ENCODE results near the gene PLCB4.

The PLCB4 gene

DNA sequence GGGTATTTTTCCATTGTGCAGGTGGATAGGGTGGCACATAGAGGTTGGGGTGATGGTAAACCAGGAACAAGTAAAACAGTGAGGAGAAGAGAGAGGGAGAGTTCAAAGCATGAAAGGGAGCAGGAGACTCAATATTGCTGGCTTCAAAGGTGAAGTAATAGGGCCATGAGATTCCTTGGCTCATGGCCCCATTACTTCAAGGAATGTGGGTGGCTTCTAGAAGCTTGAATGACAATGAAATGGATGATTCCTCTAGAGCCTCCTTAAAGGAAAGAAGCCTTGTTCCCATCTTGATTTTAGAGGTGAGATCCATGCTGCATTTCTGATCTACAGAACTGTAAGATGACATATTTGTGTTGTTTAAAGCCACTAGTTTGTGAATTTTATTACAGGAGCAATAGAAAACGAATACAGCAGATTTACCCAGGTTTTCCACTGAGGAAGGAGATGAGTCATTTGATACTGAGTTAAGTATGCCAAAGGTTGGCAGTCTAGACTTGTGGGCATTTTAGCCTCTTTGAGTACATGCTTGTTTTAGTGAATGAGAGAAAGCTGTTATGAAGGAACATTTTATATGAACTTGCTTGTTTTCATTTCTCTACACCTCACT is 110.4 kb downstream of the PLCB4 start:
- no peaks in the 10 kb centered on the region for H3K36me3 ChIP-seq (ENCODE audit: insufficient read depth, low read length)
- TF ChIP-seq POLR2AphosphoS5 (IDR thresholded peaks at IDR 0.05; ENCODE audit: borderline replicate concordance, low read depth, low read length) (no peak), EZH2 (IDR thresholded peaks at IDR 0.05) (no peak), FOXP2 (optimal IDR thresholded peaks at IDR 0.05; ENCODE audit: control extremely low read depth, extremely low read length, insufficient read depth) (no peak)
- H3K4me3 ChIP-seq, result no peak overlapping the region
- no peaks in the 10 kb centered on the region for H3K9me3 ChIP-seq (ENCODE audit: low read depth, low read length)
- DNase-seq (ENCODE audit: low read depth, low spot score), result no peak
- no peak overlapping the region for H3K9ac ChIP-seq (ENCODE audit: insufficient read length)
- no peak overlapping the region for H3K27ac ChIP-seq

DNA sequence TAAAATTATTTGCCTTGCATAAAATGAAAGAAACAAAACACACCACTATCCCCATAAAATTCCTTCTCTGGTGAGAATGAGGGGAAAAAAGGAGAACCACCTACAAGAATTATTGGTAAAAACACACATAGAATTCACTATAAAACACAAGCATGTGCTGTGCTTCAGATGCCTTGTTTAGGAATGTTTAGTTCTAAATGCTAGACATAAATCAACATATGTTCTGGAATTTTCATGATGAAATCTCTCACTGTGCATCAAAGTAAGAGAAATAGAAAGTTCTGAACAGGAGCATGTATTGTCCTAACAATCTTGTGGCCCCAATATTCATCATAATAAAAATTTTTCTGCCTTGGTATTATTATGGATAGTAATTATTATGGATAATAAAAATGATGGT is 111.0 kb downstream of the PLCB4 start:
- no peak overlapping the region for H3K9ac ChIP-seq (ENCODE audit: insufficient read length)
- no peak overlapping the region for H3K27ac ChIP-seq
- H3K36me3 ChIP-seq (ENCODE audit: insufficient read depth, low read length), result no peaks in the 10 kb centered on the region
- DNase-seq (ENCODE audit: low read depth, low spot score), result no peak
- TF ChIP-seq POLR2AphosphoS5 (IDR thresholded peaks at IDR 0.05; ENCODE audit: borderline replicate concordance, low read depth, low read length), result no peak
- TF ChIP-seq FOXP2 (optimal IDR thresholded peaks at IDR 0.05; ENCODE audit: control extremely low read depth, extremely low read length, insufficient read depth), result no peak
- TF ChIP-seq EZH2 (IDR thresholded peaks at IDR 0.05), result no peak
- no peaks in the 10 kb centered on the region for H3K9me3 ChIP-seq (ENCODE audit: low read depth, low read length)
- no peak overlapping the region for H3K4me3 ChIP-seq

DNA sequence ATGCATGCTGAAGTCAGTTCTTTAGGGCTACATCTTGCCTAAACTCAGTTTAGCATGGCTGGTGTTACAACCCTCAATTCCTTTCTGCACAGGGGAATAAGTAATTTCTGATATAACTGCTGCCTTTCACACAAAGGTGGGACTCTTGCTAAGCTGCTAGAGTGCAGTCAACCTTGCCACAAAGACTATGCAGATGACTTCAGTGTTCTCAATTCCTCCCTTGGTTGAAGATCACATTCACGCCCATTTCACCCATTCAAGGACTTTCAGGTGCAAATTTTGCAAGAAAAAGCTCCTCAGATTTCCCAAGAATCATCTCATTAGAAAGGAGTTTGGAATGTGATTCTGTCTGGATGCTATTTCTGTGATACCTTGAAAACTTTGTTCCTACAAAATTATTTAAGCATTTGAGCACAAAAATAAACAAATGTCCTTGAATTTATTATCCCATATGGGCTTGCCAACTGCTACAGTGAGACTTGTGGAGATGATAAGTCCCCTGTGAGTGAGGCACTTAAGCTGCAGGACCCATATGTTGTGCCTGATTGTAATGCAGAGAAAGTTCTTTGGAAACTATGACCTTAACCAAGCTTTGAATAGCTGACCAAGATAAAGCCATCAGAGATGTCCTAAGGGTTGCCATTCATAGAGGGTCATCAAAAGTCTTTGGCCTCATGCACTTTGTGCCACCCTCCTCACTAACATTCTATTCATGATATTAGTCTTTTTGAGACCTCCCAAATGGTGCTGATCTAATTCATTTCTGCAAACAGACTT is 111.8 kb downstream of the PLCB4 start:
- H3K4me3 ChIP-seq, result no peak overlapping the region
- no peak overlapping the region for H3K27ac ChIP-seq
- no peaks in the 10 kb centered on the region for H3K36me3 ChIP-seq (ENCODE audit: insufficient read depth, low read length)
- TF ChIP-seq POLR2AphosphoS5 (IDR thresholded peaks at IDR 0.05; ENCODE audit: borderline replicate concordance, low read depth, low read length) (no peak), EZH2 (IDR thresholded peaks at IDR 0.05) (no peak), FOXP2 (optimal IDR thresholded peaks at IDR 0.05; ENCODE audit: control extremely low read depth, extremely low read length, insufficient read depth) (no peak)
- H3K9ac ChIP-seq (ENCODE audit: insufficient read length), result no peak overlapping the region
- H3K9me3 ChIP-seq (ENCODE audit: low read depth, low read length), result no peaks in the 10 kb centered on the region
- no peak for DNase-seq (ENCODE audit: low read depth, low spot score)

DNA sequence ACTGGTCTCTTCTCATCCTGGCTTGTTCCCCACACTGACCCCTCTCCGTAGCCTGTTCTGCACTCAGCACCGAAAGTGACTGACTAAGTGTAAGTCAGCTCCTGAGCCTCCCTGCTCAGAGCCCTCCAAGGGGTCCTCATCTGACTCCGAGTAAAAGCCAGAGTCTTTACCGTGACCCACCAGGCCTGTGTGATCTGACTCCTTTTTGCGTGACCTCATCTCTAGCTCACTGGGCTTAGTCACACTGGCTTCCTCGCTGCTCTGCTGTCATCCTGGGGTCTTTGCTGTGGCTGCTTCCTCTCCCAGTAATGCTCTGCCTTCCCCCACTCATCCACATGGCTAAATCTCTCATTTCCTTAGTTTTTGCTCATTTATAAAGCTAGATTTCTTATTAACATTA is 116.6 kb downstream of the PLCB4 start:
- H3K9ac ChIP-seq (ENCODE audit: insufficient read length), result no peak overlapping the region
- H3K9me3 ChIP-seq (ENCODE audit: low read depth, low read length), result no peaks in the 10 kb centered on the region
- no peak overlapping the region for H3K27ac ChIP-seq
- TF ChIP-seq POLR2AphosphoS5 (IDR thresholded peaks at IDR 0.05; ENCODE audit: borderline replicate concordance, low read depth, low read length) (no peak), FOXP2 (optimal IDR thresholded peaks at IDR 0.05; ENCODE audit: control extremely low read depth, extremely low read length, insufficient read depth) (no peak), EZH2 (IDR thresholded peaks at IDR 0.05) (no peak)
- no peak overlapping the region for H3K4me3 ChIP-seq
- no peaks in the 10 kb centered on the region for H3K36me3 ChIP-seq (ENCODE audit: insufficient read depth, low read length)
- no peak for DNase-seq (ENCODE audit: low read depth, low spot score)

DNA sequence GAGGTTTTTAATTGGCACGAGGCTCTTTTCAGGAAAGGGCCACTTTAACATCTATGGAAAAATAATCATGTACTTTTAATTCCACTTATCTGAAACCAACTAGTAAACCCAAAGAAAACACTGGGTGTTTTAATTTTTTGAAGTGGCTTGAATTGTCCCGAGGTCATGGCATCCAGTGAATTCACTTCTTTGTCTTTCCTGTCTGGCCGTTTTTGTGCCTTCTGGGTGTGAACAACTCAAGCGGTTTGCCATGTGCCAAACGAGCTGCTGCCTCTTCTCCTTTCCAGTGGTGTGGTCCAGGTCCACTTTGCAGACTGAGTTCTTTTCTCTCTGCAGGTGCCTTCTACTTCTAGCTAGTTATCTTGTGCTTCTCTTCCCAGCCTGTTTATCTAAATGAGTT is 117.5 kb downstream of the PLCB4 start:
- H3K4me3 ChIP-seq, result no peak overlapping the region
- no peak for TF ChIP-seq FOXP2 (optimal IDR thresholded peaks at IDR 0.05; ENCODE audit: control extremely low read depth, extremely low read length, insufficient read depth)
- H3K27ac ChIP-seq, result no peak overlapping the region
- H3K36me3 ChIP-seq (ENCODE audit: insufficient read depth, low read length), result no peaks in the 10 kb centered on the region
- no peaks in the 10 kb centered on the region for H3K9me3 ChIP-seq (ENCODE audit: low read depth, low read length)
- H3K9ac ChIP-seq (ENCODE audit: insufficient read length), result no peak overlapping the region
- no peak for DNase-seq (ENCODE audit: low read depth, low spot score)

DNA sequence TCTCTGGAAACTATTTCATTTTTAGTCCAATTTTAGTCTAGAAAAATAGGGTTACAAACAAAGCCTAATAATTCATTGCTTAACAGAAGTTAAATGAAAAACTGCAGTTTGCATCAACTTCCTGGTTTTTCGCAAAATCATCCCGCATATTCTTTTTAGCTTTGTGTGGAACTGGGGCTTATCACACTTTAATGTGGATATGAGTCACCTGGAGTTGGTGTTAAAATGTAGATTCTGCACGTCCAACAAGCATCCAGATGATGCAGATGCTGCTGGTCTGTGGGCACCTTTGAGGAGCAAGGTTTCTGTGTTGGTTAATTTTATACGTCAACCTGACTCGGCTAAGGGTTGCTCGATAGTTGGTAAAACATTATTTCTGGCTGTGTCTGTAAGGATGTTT is 126.1 kb downstream of the PLCB4 start:
- DNase-seq (ENCODE audit: low read depth, low spot score), result no peak
- H3K9ac ChIP-seq (ENCODE audit: insufficient read length), result no peak overlapping the region
- H3K36me3 ChIP-seq (ENCODE audit: insufficient read depth, low read length), result no peaks in the 10 kb centered on the region
- H3K4me3 ChIP-seq, result no peak overlapping the region
- no peak overlapping the region for H3K27ac ChIP-seq
- H3K9me3 ChIP-seq (ENCODE audit: low read depth, low read length), result no peaks in the 10 kb centered on the region
- TF ChIP-seq EZH2 (IDR thresholded peaks at IDR 0.05) (no peak), FOXP2 (optimal IDR thresholded peaks at IDR 0.05; ENCODE audit: control extremely low read depth, extremely low read length, insufficient read depth) (no peak), POLR2AphosphoS5 (IDR thresholded peaks at IDR 0.05; ENCODE audit: borderline replicate concordance, low read depth, low read length) (no peak)

DNA sequence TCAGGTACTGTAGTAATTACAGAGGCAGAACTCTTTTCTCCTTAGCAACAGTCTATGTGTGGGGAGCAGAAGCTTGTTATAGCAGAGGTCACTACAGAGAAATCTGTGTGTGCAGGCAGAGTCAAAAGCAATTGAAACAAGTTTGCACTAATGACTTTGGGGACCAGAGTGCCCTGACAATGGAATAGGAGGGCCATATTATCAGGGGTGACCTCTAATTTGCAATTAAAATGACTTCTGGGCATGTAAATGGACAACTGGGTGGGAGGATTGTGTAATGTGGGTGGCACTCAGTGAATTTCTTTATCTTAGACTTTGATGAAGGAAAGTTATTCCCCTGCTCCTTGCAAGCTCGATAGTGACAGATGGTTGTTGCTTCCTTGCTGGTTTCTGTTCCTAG is 127.2 kb downstream of the PLCB4 start:
- H3K36me3 ChIP-seq (ENCODE audit: insufficient read depth, low read length), result no peaks in the 10 kb centered on the region

DNA sequence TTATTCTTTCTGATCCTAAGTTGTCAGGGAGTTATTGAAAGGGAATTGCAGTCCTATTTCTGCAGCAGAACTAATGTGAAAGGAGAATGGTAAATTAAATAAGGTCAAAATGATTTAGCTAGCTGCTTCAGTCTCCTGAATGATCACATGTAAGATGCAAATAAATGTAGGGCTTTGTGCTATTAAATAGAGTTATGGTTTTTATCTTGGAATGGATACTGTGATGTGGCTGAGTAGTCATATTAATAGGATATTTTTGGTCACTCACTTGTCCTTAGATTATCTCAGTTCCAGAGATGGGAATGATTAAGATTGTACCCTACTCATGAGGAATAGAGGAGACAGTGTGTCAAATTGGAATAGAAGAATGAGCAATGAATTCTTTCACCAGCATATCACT is 129.6 kb downstream of the PLCB4 start:
- DNase-seq (ENCODE audit: low read depth, low spot score), result no peak
- Histone ChIP-seq H3K36me3 (ENCODE audit: insufficient read depth, low read length) (no peaks in the 10 kb centered on the region), H3K27ac (no peak overlapping the region), H3K9me3 (ENCODE audit: low read depth, low read length) (no peaks in the 10 kb centered on the region), H3K4me3 (no peak overlapping the region), H3K9ac (ENCODE audit: insufficient read length) (no peak overlapping the region)
- no peak for TF ChIP-seq FOXP2 (optimal IDR thresholded peaks at IDR 0.05; ENCODE audit: control extremely low read depth, extremely low read length, insufficient read depth)
- no peak for TF ChIP-seq POLR2AphosphoS5 (IDR thresholded peaks at IDR 0.05; ENCODE audit: borderline replicate concordance, low read depth, low read length)
- no peak for TF ChIP-seq EZH2 (IDR thresholded peaks at IDR 0.05)

More for the DNA sequence above, 127.2 kb downstream of the PLCB4 start:
- Histone ChIP-seq H3K27ac (no peak overlapping the region), H3K4me3 (no peak overlapping the region), H3K9me3 (ENCODE audit: low read depth, low read length) (no peaks in the 10 kb centered on the region), H3K9ac (ENCODE audit: insufficient read length) (no peak overlapping the region)
- DNase-seq (ENCODE audit: low read depth, low spot score), result no peak
- TF ChIP-seq EZH2 (IDR thresholded peaks at IDR 0.05) (no peak), FOXP2 (optimal IDR thresholded peaks at IDR 0.05; ENCODE audit: control extremely low read depth, extremely low read length, insufficient read depth) (no peak), POLR2AphosphoS5 (IDR thresholded peaks at IDR 0.05; ENCODE audit: borderline replicate concordance, low read depth, low read length) (no peak)
